GM12891 (cell line): ENCODE measurements around the gene KIF23.

ENCODE experiments used
- POLR2A ChIP-seq: IDR thresholded peaks from 2 replicates; pipeline ENCODE4 v1.6.1; 2011; ENCODE audit warnings: low read depth, low read length, control low read depth
- POLR2AphosphoS5 ChIP-seq: IDR thresholded peaks from 2 replicates; pipeline ENCODE4 v1.6.1; 2011; ENCODE audit warnings: low read depth, low read length, control low read depth
- SPI1 ChIP-seq: IDR thresholded peaks from 2 replicates; pipeline ENCODE4 v1.6.1; 2011; ENCODE audit warnings: low read depth, low read length, control low read depth
- TAF1 ChIP-seq: IDR thresholded peaks from 2 replicates; pipeline ENCODE4 v1.6.1; 2011; ENCODE audit warnings: low read depth, low read length, control low read depth

GRCh38 chr15:69478259-69478781, 64.2 kb downstream of the KIF23 start:
- TF ChIP-seq TAF1 (no peak), POLR2A (no peak), POLR2AphosphoS5 (no peak), SPI1 (no peak)
